GM23338 (cell line): ENCODE data around the gene FITM2. TPM values are rescaled to one million over a fixed set of nuclear protein-coding genes. Genes with fewer than 3 reads are reported as not detected.

Experiments
- ATAC-seq: fragments of 200-7000 bp; cut with Tn5 transposase; 3 replicates; pipeline ENCODE4 v1.9.1; 2020
- DNase-seq: peaks from one replicate; pipeline ENCODE4 v3.0.0-alpha.2; 2015; ENCODE audit warnings: low spot score
- H2AFZ ChIP-seq: fragments of 200-600 bp; sonication (generic); 2 replicates; pipeline ENCODE4 v1.8.0; 2016; ENCODE audit warnings: antibody characterized with exemption, mild to moderate bottlenecking, moderate library complexity
- H3F3A ChIP-seq: fragments of 200-600 bp; sonication (generic); replicated peaks from 2 replicates; pipeline ENCODE4 v1.8.0; 2017; ENCODE audit warnings: antibody characterized with exemption, mixed run types, low read depth
- H3K27ac ChIP-seq: fragments of 200-600 bp; sonication (generic); 2 replicates; pipeline ENCODE4 v1.6.1; 2016; ENCODE audit warnings: low read depth
- H3K27me3 ChIP-seq: fragments of 200-600 bp; sonication (generic); 2 replicates; pipeline ENCODE4 v1.8.0; 2016; ENCODE audit warnings: mild to moderate bottlenecking, mixed run types, moderate library complexity; ENCODE audit not compliant: insufficient read depth
- H3K36me3 ChIP-seq: fragments of 200-600 bp; sonication (generic); 2 replicates; pipeline ENCODE4 v1.8.0; 2016; ENCODE audit warnings: mild to moderate bottlenecking; ENCODE audit not compliant: insufficient read depth
- H3K4me1 ChIP-seq: fragments of 200-600 bp; sonication (generic); 2 replicates; pipeline ENCODE4 v1.8.0; 2016; ENCODE audit warnings: mild to moderate bottlenecking, moderate library complexity; ENCODE audit not compliant: insufficient read depth
- H3K4me2 ChIP-seq: fragments of 200-600 bp; sonication (generic); 2 replicates; pipeline ENCODE4 v1.7.1; 2017; ENCODE audit warnings: mixed run types
- H3K4me3 ChIP-seq: fragments of 200-600 bp; sonication (generic); 2 replicates; pipeline ENCODE4 v1.6.1; 2016; ENCODE audit warnings: mixed run types
- H3K79me2 ChIP-seq: fragments of 200-600 bp; sonication (generic); replicated peaks from 2 replicates; pipeline ENCODE4 v1.8.0; 2017; ENCODE audit warnings: mild to moderate bottlenecking; ENCODE audit not compliant: insufficient read depth
- H3K9me2 ChIP-seq: fragments of 200-600 bp; sonication (generic); 2 replicates; pipeline ENCODE4 v1.8.0; 2017; ENCODE audit not compliant: insufficient read depth
- H4K20me1 ChIP-seq: fragments of 200-600 bp; sonication (generic); replicated peaks from 2 replicates; pipeline ENCODE4 v1.8.0; 2017; ENCODE audit warnings: mild to moderate bottlenecking; ENCODE audit not compliant: insufficient read depth
- H3K27ac Mint-ChIP-seq: 2 replicates; pipeline ENCODE4 v1.8.0; 2020; ENCODE audit warnings: inconsistent platforms, mild to moderate bottlenecking, moderate library complexity, mixed read lengths
- H3K27me3 Mint-ChIP-seq: 3 replicates; pipeline ENCODE4 v1.8.0; 2022; ENCODE audit warnings: low read depth, mild to moderate bottlenecking, moderate library complexity, mixed read lengths, inconsistent platforms; ENCODE audit not compliant: insufficient read depth, poor library complexity
- H3K36me3 Mint-ChIP-seq: 3 replicates; pipeline ENCODE4 v1.8.0; 2021; ENCODE audit warnings: low read depth, mild to moderate bottlenecking, inconsistent platforms, moderate library complexity, mixed read lengths
- H3K4me1 Mint-ChIP-seq: 3 replicates; pipeline ENCODE4 v1.8.0; 2020; ENCODE audit warnings: mild to moderate bottlenecking, inconsistent platforms, mixed read lengths
- H3K4me3 Mint-ChIP-seq: 3 replicates; pipeline ENCODE4 v1.8.0; 2021; ENCODE audit warnings: moderate library complexity, mild to moderate bottlenecking, inconsistent platforms, mixed read lengths
- H3K9me3 Mint-ChIP-seq: 3 replicates; pipeline ENCODE4 v1.8.0; 2020; ENCODE audit warnings: moderate library complexity, mild to moderate bottlenecking, inconsistent platforms, mixed read lengths
- CREB1 ChIP-seq: fragments of 250-450 bp; sonication (Bioruptor Pico); IDR thresholded peaks from 2 replicates; pipeline ENCODE4 v1.5.0; 2020; ENCODE audit warnings: low read depth, mild to moderate bottlenecking, moderate library complexity
- JUNB ChIP-seq: IDR thresholded peaks from one replicate; pipeline ENCODE4 v1.6.1; 2016; ENCODE audit warnings: antibody characterized with exemption; ENCODE audit not compliant: unreplicated experiment
- POLR2AphosphoS5 ChIP-seq: IDR thresholded peaks from 2 replicates; pipeline ENCODE4 v1.6.1; 2016; ENCODE audit warnings: antibody characterized with exemption, low read depth
- STAT1 ChIP-seq: IDR thresholded peaks from one replicate; pipeline ENCODE4 v1.6.1; 2016; ENCODE audit warnings: antibody characterized with exemption; ENCODE audit not compliant: unreplicated experiment
- polyA plus RNA-seq: library from polyadenylated mRNA; unstranded; fragments of >200 nt; fragmentation: Nextera tagmentation; extraction: Ambion mirVana; gene quantifications from 2 replicates; pipeline ENCODE4 v1.2.1, GENCODE V29; 2016
- total RNA-seq: library from RNA; depleted of rRNA; stranded (reverse); fragments of >200 nt; shearing (Covaris generic); gene quantifications from 2 replicates; pipeline ENCODE4 v1.2.3, GENCODE V29; 2014
- TF ChIP-seq, protein P1 (sequence below): fragments of 250-450 bp; sonication (Bioruptor Pico); IDR thresholded peaks from 2 replicates; pipeline ENCODE4 v1.5.0; 2020; ENCODE audit warnings: mild to moderate bottlenecking, moderate library complexity

Gene FITM2
- total and polyA plus RNA-seq, 2 experiments from 2014 or later = 0.87 to 1.6 TPM

DNA sequence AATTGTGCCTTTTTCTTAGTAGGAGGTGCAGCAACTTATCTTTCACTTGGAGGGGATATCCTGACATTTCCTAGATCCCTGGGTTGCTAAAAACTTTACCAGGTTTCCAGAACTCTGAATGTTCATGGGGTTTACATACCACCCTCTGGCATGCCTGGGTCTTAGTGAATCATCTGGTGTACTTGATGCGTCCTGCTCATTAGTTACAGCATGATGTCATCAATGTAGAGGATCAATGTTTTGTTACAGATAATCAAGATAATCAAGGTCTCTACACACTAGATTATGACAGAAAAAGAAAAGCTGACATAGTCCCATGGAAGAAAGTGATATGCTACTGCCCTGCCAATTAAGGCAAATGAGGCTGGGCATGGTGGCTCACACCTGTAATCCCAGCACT is 27.0 kb downstream of the FITM2 start (continued):
- TF ChIP-seq, protein P1, sequence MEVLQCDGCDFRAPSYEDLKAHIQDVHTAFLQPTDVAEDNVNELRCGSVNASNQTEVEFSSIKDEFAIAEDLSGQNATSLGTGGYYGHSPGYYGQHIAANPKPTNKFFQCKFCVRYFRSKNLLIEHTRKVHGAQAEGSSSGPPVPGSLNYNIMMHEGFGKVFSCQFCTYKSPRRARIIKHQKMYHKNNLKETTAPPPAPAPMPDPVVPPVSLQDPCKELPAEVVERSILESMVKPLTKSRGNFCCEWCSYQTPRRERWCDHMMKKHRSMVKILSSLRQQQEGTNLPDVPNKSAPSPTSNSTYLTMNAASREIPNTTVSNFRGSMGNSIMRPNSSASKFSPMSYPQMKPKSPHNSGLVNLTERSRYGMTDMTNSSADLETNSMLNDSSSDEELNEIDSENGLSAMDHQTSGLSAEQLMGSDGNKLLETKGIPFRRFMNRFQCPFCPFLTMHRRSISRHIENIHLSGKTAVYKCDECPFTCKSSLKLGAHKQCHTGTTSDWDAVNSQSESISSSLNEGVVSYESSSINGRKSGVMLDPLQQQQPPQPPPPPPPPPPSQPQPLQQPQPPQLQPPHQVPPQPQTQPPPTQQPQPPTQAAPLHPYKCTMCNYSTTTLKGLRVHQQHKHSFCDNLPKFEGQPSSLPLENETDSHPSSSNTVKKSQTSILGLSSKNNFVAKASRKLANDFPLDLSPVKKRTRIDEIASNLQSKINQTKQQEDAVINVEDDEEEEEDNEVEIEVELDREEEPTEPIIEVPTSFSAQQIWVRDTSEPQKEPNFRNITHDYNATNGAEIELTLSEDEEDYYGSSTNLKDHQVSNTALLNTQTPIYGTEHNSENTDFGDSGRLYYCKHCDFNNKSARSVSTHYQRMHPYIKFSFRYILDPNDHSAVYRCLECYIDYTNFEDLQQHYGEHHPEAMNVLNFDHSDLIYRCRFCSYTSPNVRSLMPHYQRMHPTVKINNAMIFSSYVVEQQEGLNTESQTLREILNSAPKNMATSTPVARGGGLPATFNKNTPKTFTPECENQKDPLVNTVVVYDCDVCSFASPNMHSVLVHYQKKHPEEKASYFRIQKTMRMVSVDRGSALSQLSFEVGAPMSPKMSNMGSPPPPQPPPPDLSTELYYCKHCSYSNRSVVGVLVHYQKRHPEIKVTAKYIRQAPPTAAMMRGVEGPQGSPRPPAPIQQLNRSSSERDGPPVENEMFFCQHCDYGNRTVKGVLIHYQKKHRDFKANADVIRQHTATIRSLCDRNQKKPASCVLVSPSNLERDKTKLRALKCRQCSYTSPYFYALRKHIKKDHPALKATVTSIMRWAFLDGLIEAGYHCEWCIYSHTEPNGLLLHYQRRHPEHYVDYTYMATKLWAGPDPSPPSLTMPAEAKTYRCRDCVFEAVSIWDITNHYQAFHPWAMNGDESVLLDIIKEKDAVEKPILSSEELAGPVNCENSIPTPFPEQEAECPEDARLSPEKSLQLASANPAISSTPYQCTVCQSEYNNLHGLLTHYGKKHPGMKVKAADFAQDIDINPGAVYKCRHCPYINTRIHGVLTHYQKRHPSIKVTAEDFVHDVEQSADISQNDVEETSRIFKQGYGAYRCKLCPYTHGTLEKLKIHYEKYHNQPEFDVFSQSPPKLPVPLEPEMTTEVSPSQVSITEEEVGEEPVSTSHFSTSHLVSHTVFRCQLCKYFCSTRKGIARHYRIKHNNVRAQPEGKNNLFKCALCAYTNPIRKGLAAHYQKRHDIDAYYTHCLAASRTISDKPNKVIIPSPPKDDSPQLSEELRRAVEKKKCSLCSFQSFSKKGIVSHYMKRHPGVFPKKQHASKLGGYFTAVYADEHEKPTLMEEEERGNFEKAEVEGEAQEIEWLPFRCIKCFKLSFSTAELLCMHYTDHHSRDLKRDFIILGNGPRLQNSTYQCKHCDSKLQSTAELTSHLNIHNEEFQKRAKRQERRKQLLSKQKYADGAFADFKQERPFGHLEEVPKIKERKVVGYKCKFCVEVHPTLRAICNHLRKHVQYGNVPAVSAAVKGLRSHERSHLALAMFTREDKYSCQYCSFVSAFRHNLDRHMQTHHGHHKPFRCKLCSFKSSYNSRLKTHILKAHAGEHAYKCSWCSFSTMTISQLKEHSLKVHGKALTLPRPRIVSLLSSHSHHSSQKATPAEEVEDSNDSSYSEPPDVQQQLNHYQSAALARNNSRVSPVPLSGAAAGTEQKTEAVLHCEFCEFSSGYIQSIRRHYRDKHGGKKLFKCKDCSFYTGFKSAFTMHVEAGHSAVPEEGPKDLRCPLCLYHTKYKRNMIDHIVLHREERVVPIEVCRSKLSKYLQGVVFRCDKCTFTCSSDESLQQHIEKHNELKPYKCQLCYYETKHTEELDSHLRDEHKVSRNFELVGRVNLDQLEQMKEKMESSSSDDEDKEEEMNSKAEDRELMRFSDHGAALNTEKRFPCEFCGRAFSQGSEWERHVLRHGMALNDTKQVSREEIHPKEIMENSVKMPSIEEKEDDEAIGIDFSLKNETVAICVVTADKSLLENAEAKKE (CRISPR knock-in tag) = no peak

DNA sequence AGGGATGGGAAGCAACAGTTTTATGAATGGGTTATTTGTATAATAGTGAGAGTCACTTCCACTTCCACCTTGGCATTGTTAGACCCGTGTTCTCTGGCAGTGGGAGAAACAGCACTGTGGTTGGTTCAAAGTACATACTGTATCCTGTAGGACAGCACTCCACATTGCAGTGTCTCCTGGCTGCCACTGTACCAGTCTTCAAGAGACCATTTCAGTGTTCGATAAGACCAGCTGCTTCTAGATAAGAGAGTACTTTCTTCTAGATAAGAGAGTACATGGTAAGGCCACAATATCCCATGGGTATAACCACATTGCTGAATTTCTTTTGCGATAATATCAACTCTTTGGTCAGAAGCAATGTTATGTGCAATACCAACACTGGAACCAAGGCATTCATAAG is 28.8 kb downstream of the FITM2 start:
- H3K79me2 ChIP-seq = no peaks in the 10 kb centered on the region
- TF ChIP-seq CREB1 (CRISPR knock-in tag) (no peak), STAT1 (no peak), POLR2AphosphoS5 (no peak), JUNB (no peak)
- TF ChIP-seq, protein P1 (CRISPR knock-in tag) = no peak
- H3K9me2 ChIP-seq = no peaks in the 10 kb centered on the region
- DNase-seq (no peak), ATAC-seq (no peak)
- no peaks in the 10 kb centered on the region for H3F3A ChIP-seq
- no peaks in the 10 kb centered on the region; the same call in 1 of the 2 replicates for H4K20me1 ChIP-seq
- no peak overlapping the region for H3K4me2 ChIP-seq
- Mint-ChIP-seq H3K27ac (no peak overlapping the region), H3K36me3 (no peaks in the 10 kb centered on the region), H3K4me1 (no peaks in the 10 kb centered on the region), H3K4me3 (no peak overlapping the region), H3K27me3 (no peaks in the 10 kb centered on the region), H3K9me3 (no peaks in the 10 kb centered on the region)
- no peaks in the 10 kb centered on the region for H3K4me1 ChIP-seq
- no peaks in the 10 kb centered on the region for H3K36me3 ChIP-seq
- no peaks in the 10 kb centered on the region for H3K27me3 ChIP-seq
- no peak overlapping the region for H3K27ac ChIP-seq
- no peak overlapping the region for H2AFZ ChIP-seq
- H3K4me3 ChIP-seq = no peak overlapping the region
